ENCODE results near the gene DCDC2C. TPM values are rescaled to one million over a fixed set of nuclear protein-coding genes. Genes with fewer than 3 reads are reported as not detected.

DCDC2C gene
- total RNA-seq, 4 donors from 2014 or later = 0.19 to 4.0 TPM; not detected in 2

- Histone ChIP-seq H3K27ac (no peak overlapping the region), H3K9me3 (no peaks in the 10 kb centered on the region), H3K27me3 (peaks cover 17% of the 10 kb centered on the region), H3K4me1 (peaks cover 0 to 10% (median 0%) of the 10 kb centered on the region in 3 donors), H3K4me3 (no peak overlapping the region), H3K36me3 (no peaks in the 10 kb centered on the region)
- no peak for ATAC-seq
- no peak for TF ChIP-seq EP300 (IDR thresholded peaks at IDR 0.05)
- 93% methylated on average over 6 of the region's 8 CpGs; no CpG with 5 or more reads in 1 of the 2 donors for WGBS, 2 donors (ENCODE audit: low coverage in 1 of 2)
These were observed 25.7 kb downstream of the DCDC2C start for GRCh38 chr2:3729055-3729448.

DNA sequence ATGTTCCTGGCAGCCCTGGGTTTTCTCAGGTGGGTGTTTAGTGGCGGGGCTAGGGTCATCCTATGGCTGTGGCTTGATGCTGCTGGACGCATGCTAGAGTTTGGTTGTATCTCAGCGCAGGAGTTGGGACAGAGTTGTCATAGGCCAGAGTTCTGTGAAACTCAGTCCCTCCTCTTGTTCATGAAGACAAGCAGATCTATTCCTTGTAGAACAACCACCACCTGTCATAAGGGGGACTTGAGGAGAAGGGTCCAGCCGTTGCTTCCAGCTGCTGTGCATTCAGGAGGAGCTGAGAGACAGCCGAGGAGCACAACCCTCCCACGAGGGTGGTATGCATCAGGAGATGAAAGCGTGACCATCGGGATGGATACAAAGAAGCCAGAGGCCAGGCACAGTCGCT lies 26.4 kb downstream of the DCDC2C start:
- H3K9me3 ChIP-seq = no peaks in the 10 kb centered on the region
- H3K27me3 ChIP-seq = peaks cover 12% of the 10 kb centered on the region
- TF ChIP-seq EP300 (IDR thresholded peaks at IDR 0.05) (no peak), POLR2AphosphoS5 (IDR thresholded peaks at IDR 0.05) (no peak), POLR2A (IDR thresholded peaks at IDR 0.05) (no peak)
- TF ChIP-seq, protein P1, sequence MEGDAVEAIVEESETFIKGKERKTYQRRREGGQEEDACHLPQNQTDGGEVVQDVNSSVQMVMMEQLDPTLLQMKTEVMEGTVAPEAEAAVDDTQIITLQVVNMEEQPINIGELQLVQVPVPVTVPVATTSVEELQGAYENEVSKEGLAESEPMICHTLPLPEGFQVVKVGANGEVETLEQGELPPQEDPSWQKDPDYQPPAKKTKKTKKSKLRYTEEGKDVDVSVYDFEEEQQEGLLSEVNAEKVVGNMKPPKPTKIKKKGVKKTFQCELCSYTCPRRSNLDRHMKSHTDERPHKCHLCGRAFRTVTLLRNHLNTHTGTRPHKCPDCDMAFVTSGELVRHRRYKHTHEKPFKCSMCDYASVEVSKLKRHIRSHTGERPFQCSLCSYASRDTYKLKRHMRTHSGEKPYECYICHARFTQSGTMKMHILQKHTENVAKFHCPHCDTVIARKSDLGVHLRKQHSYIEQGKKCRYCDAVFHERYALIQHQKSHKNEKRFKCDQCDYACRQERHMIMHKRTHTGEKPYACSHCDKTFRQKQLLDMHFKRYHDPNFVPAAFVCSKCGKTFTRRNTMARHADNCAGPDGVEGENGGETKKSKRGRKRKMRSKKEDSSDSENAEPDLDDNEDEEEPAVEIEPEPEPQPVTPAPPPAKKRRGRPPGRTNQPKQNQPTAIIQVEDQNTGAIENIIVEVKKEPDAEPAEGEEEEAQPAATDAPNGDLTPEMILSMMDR (IDR thresholded peaks at IDR 0.05) = no peak
- no peaks in the 10 kb centered on the region for H3K36me3 ChIP-seq
- no peak overlapping the region for H3K27ac ChIP-seq
- WGBS, 2 donors (ENCODE audit: low coverage in 1 of 2) = 87% methylated on average over 6 of the region's 9 CpGs; no CpG with 5 or more reads in 1 of the 2 donors
- ATAC-seq = no peak
- H3K4me1 ChIP-seq = peaks cover 0 to 10% (median 0%) of the 10 kb centered on the region in 3 donors
- no peak overlapping the region for H3K4me3 ChIP-seq

- Histone ChIP-seq H3K27ac (no peak overlapping the region), H3K36me3 (no peaks in the 10 kb centered on the region), H3K9me3 (no peaks in the 10 kb centered on the region), H3K4me3 (no peak overlapping the region), H3K27me3 (peaks cover 11% of the 10 kb centered on the region), H3K4me1 (peaks cover 0 to 10% (median 0%) of the 10 kb centered on the region in 3 donors)
- no peak for ATAC-seq
- 69 to 88% methylated on average over 2 to 4 of the region's 8 CpGs for WGBS, 2 donors (ENCODE audit: low coverage in 1 of 2)
- TF ChIP-seq EP300 (IDR thresholded peaks at IDR 0.05) = no peak
- TF ChIP-seq, protein P1 (IDR thresholded peaks at IDR 0.05) = no peak
- TF ChIP-seq POLR2A (IDR thresholded peaks at IDR 0.05) = no peak
- TF ChIP-seq POLR2AphosphoS5 (IDR thresholded peaks at IDR 0.05) = no peak
These were observed 27.3 kb downstream of the DCDC2C start for GRCh38 chr2:3730646-3731045.

DNA sequence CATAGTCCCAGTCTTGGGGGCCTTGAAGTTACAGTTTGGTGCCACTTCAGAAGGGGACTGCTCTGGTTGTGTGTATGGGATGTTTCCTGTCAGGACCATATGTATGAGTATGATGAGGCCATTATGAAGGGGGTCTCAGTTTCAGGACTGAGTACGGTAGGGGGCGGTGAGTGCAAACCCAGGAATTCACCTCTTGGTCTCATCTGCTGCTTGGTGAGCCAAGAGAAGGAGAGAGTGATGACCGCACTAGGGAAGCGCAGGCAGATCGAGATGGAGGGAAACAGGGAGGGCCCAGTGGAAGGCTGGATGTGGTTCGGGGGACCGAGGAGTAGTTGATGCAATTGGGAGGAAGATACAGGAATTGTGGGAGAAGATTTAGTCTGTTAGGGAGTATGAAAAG lies 28.5 kb downstream of the DCDC2C start:
- H3K4me3 ChIP-seq = no peak overlapping the region
- 94 to 100% methylated on average over 5 to 7 of the region's 7 CpGs for WGBS, 2 donors (ENCODE audit: low coverage in 1 of 2)
- TF ChIP-seq, protein P1 (IDR thresholded peaks at IDR 0.05) = no peak
- TF ChIP-seq POLR2AphosphoS5 (IDR thresholded peaks at IDR 0.05) = no peak
- no peak for TF ChIP-seq POLR2A (IDR thresholded peaks at IDR 0.05)
- no peak for TF ChIP-seq EP300 (IDR thresholded peaks at IDR 0.05)
- no peak overlapping the region for H3K27ac ChIP-seq
- H3K27me3 ChIP-seq = peaks cover 20% of the 10 kb centered on the region
- no peaks in the 10 kb centered on the region for H3K9me3 ChIP-seq
- H3K36me3 ChIP-seq = no peaks in the 10 kb centered on the region
- ATAC-seq = no peak
- H3K4me1 ChIP-seq = peaks cover 0 to 10% (median 0%) of the 10 kb centered on the region in 3 donors

- H3K4me1 ChIP-seq = no peaks in the 10 kb centered on the region
- TF ChIP-seq, protein P1 (IDR thresholded peaks at IDR 0.05) = no peak
- TF ChIP-seq POLR2AphosphoS5 (IDR thresholded peaks at IDR 0.05) = no peak
- no peak for TF ChIP-seq POLR2A (IDR thresholded peaks at IDR 0.05)
- H3K9me3 ChIP-seq = no peaks in the 10 kb centered on the region
- no peak for ATAC-seq
- H3K27ac ChIP-seq = no peak overlapping the region
- whole genome bisulfite sequencing, 2 donors (ENCODE audit: low coverage in 1 of 2) = 62 to 87% methylated on average over 2 to 7 of the region's 7 CpGs
- no peak overlapping the region for H3K4me3 ChIP-seq
- no peaks in the 10 kb centered on the region for H3K36me3 ChIP-seq
- peaks cover 12% of the 10 kb centered on the region for H3K27me3 ChIP-seq
These were observed 32.7 kb downstream of the DCDC2C start for GRCh38 chr2:3736112-3736511.
